Mesenchymal stem cell (in vitro differentiated cells and primary cell): ENCODE measurements around the gene DISC1.

ENCODE experiments used
- DNase-seq: peaks from one replicate; pipeline ENCODE4 v3.0.0-alpha.2; 2013
- H2AFZ ChIP-seq: one replicate; pipeline ENCODE4 v1.6.1; 2013; ENCODE audit warnings: low read depth, mild to moderate bottlenecking, control low read depth, inconsistent platforms, low read length, moderate library complexity
- H2AK5ac ChIP-seq: 2 replicates; pipeline ENCODE4 v1.6.1; 2013; ENCODE audit warnings: low read length, moderate library complexity, mild to moderate bottlenecking, inconsistent platforms; ENCODE audit not compliant: severe bottlenecking
- H2BK120ac ChIP-seq: one replicate; pipeline ENCODE4 v1.6.1; 2013; ENCODE audit warnings: low read depth, mild to moderate bottlenecking, inconsistent platforms, low read length, moderate library complexity
- H2BK12ac ChIP-seq, 2 experiments: one replicate each; pipeline ENCODE4 v1.6.1; 2013; ENCODE audit warnings: inconsistent platforms in 2 of 2, low read length in 2 of 2, mild to moderate bottlenecking in 2 of 2, moderate library complexity in 2 of 2, control low read depth in 1 of 2
- H2BK15ac ChIP-seq: one replicate; pipeline ENCODE4 v1.6.1; 2013; ENCODE audit warnings: mild to moderate bottlenecking, low read depth, inconsistent platforms; ENCODE audit not compliant: poor library complexity, severe bottlenecking
- H2BK5ac ChIP-seq: 2 replicates; pipeline ENCODE4 v1.6.1; 2013; ENCODE audit warnings: low read depth, mild to moderate bottlenecking, low read length, control low read depth, inconsistent platforms; ENCODE audit not compliant: poor library complexity, severe bottlenecking
- H3K14ac ChIP-seq, 2 experiments: one replicate each; pipeline ENCODE4 v1.6.1; 2013; ENCODE audit warnings: inconsistent platforms in 2 of 2, low read length in 2 of 2, control low read depth in 1 of 2, mild to moderate bottlenecking in 1 of 2, moderate library complexity in 1 of 2
- H3K18ac ChIP-seq, 2 experiments: one replicate each; pipeline ENCODE4 v1.6.1; 2013; ENCODE audit warnings: inconsistent platforms in 2 of 2, low read length in 2 of 2, control low read depth in 1 of 2, low read depth in 1 of 2, mild to moderate bottlenecking in 1 of 2
- H3K23ac ChIP-seq, 2 experiments: one replicate each; pipeline ENCODE4 v1.6.1; 2013; ENCODE audit warnings: inconsistent platforms in 2 of 2, low read length in 2 of 2, mild to moderate bottlenecking in 2 of 2, moderate library complexity in 2 of 2, control low read depth in 1 of 2
- H3K27ac ChIP-seq: 2 replicates; pipeline ENCODE4 v1.5.1; 2013; ENCODE audit warnings: mild to moderate bottlenecking, moderate library complexity, low read length, control low read depth, inconsistent platforms; ENCODE audit not compliant: poor library complexity, severe bottlenecking
- H3K27me3 ChIP-seq, 2 experiments: 2 replicates each; pipeline versions ENCODE4 v1.6.1 to v1.7.0; 2013; ENCODE audit warnings: low read length in 2 of 2, mild to moderate bottlenecking in 2 of 2, moderate library complexity in 2 of 2, control low read depth in 1 of 2, inconsistent platforms in 1 of 2; ENCODE audit not compliant: control insufficient read depth in 1 of 2, insufficient read depth in 1 of 2
- H3K36me3 ChIP-seq, 2 experiments: 2 replicates each; pipeline versions ENCODE4 v1.6.1 to v1.7.0; 2013; ENCODE audit warnings: low read length in 2 of 2, control low read depth in 1 of 2, inconsistent platforms in 1 of 2, low read depth in 1 of 2, mild to moderate bottlenecking in 1 of 2; ENCODE audit not compliant: insufficient read depth in 2 of 2, control insufficient read depth in 1 of 2
- H3K4ac ChIP-seq, 2 experiments: one replicate each; pipeline ENCODE4 v1.6.1; 2013; ENCODE audit warnings: inconsistent platforms in 2 of 2, low read length in 2 of 2, mild to moderate bottlenecking in 2 of 2, moderate library complexity in 2 of 2, control low read depth in 1 of 2, low read depth in 1 of 2
- H3K4me1 ChIP-seq: 2 replicates; pipeline ENCODE4 v1.6.1; 2013; ENCODE audit warnings: low read depth, low read length, control low read depth; ENCODE audit not compliant: control insufficient read depth, insufficient read depth
- H3K4me2 ChIP-seq: 2 replicates; pipeline ENCODE4 v1.6.1; 2013; ENCODE audit warnings: low read length, mild to moderate bottlenecking, inconsistent platforms; ENCODE audit not compliant: poor library complexity, severe bottlenecking
- H3K4me3 ChIP-seq, 2 experiments: 2 replicates each; pipeline versions ENCODE4 v1.5.1 to v1.7.0; 2013; ENCODE audit warnings: low read length in 2 of 2, mild to moderate bottlenecking in 2 of 2, control low read depth in 1 of 2, low read depth in 1 of 2; ENCODE audit not compliant: insufficient read depth in 1 of 2
- H3K79me1 ChIP-seq: replicated peaks from 2 replicates; pipeline ENCODE4 v1.6.1; 2013; ENCODE audit warnings: mild to moderate bottlenecking, control low read depth, low read length, inconsistent platforms; ENCODE audit not compliant: poor library complexity, severe bottlenecking
- H3K9ac ChIP-seq: 2 replicates; pipeline ENCODE4 v1.7.0; 2013; ENCODE audit warnings: mild to moderate bottlenecking, low read length, moderate library complexity
- H3K9me3 ChIP-seq: 2 replicates; pipeline ENCODE4 v1.7.0; 2013; ENCODE audit warnings: mild to moderate bottlenecking, low read length; ENCODE audit not compliant: control insufficient read depth
- H4K8ac ChIP-seq: one replicate; pipeline ENCODE4 v1.6.1; 2013; ENCODE audit warnings: inconsistent platforms, mild to moderate bottlenecking, low read length, moderate library complexity
- H4K91ac ChIP-seq: one replicate; pipeline ENCODE4 v1.6.1; 2013; ENCODE audit warnings: mild to moderate bottlenecking, low read length, inconsistent platforms
- WGBS: methylation state at CpG from one replicate; pipeline ENCODE4 v1.1.7; 2013; ENCODE audit warnings: mixed read lengths; 5-methylcytosine and 5-hydroxymethylcytosine counted together

Gene DISC1

DNA sequence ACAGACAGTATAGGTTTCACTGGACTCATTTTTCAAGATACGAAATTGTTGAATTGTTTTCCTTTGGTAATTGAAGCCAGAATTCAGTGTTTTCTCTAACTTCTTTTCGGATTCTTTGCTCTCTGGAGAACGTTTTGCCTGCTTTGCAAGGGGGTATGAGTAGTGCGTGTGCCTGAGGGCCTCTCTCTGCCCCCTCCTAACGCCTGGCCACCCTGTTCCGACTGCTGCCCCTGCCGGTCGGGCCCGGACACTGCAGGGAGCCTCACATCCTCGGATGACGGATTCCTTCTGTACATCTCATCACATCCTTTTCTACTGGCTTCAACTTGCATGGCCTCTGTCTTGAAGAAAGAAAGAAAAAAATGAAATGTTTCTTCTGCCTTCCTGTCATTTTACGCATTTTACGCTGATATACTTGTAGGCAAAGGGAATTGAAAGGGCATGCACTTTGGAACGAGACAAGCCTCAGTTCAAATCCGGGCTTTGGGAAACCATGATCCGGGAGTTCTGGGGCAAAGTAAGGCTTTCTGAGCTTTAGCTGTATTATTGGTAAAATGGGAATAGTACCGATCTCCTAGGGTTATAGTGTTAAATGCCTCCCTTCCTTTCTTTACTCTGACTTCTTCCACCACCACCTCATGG is 65.1 kb downstream of the DISC1 start:
- Histone ChIP-seq H2AFZ (no peak overlapping the region), H3K9me3 (no peaks in the 10 kb centered on the region), H4K8ac (peak overlapping the region; percentile 85), H3K79me1 (peaks cover 40% of the 10 kb centered on the region), H3K4me3 (no peak overlapping the region), H3K27ac (peak overlapping the region; percentile 59), H3K23ac (no peak overlapping the region), H2BK120ac (no peak overlapping the region), H2BK15ac (peak overlapping the region; percentile 12), H3K4ac (peak overlapping the region in 1 of 2 experiments; percentile 35), H3K9ac (no peak overlapping the region), H3K27me3 (no peaks in the 10 kb centered on the region), H3K14ac (no peak overlapping the region), H3K4me2 (no peak overlapping the region), H3K4me1 (peaks cover 11% of the 10 kb centered on the region), H2BK12ac (peak overlapping the region; percentile 81 to 91), H4K91ac (no peak overlapping the region), H2AK5ac (peak overlapping the region; percentile 54), H2BK5ac (no peak overlapping the region), H3K36me3 (peaks cover 0 to 25% of the 10 kb centered on the region in 2 experiments), H3K18ac (peak overlapping the region; percentile 2 to 35)
- DNase-seq = peak; percentile 52
- 73% methylated on average over 9 of the region's 17 CpGs for WGBS

DNA sequence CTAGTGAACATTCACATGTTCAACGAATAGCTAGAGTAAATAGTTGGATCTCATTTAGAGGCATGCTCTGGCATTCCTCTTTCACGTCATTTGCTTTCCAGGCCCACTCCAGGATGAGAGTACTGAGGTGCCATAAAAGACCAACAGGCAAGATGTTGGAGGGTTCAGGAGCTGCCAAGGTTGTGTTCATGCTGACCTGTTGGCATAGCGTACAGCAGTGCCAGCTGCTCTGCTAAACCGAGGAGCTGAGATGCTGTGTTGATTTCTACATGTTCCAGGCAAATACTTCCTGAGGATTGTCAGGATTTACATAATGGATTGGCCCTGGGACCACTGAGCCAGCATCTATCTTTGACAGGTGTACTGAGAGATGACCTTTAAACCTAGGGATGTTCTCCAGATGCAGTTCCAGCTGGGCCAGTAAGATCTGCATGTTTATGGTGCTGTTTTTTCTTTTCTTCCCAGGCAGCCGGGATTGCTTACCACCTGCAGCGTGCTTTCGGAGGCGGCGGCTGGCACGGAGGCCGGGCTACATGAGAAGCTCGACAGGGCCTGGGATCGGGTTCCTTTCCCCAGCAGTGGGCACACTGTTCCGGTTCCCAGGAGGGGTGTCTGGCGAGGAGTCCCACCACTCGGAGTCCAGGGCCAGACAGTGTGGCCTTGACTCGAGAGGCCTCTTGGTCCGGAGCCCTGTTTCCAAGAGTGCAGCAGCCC is 66.9 kb downstream of the DISC1 start:
- Histone ChIP-seq H2BK120ac (no peak overlapping the region), H2AFZ (no peak overlapping the region), H2AK5ac (no peak overlapping the region), H3K14ac (no peak overlapping the region), H3K23ac (peak overlapping the region in 1 of 2 experiments; percentile 34), H3K27ac (no peak overlapping the region), H3K4me3 (no peak overlapping the region), H3K9me3 (no peaks in the 10 kb centered on the region), H3K9ac (no peak overlapping the region), H3K4ac (no peak overlapping the region), H3K4me2 (no peak overlapping the region), H4K8ac (no peak overlapping the region), H2BK12ac (peak overlapping the region in 1 of 2 experiments; percentile 5), H3K27me3 (no peaks in the 10 kb centered on the region), H2BK15ac (no peak overlapping the region), H2BK5ac (no peak overlapping the region), H3K36me3 (peaks cover 0 to 25% of the 10 kb centered on the region in 2 experiments), H3K79me1 (peaks cover 41% of the 10 kb centered on the region), H3K4me1 (peaks cover 11% of the 10 kb centered on the region), H4K91ac (peak overlapping the region; percentile 53), H3K18ac (no peak overlapping the region)
- 94% methylated on average over 18 of the region's 18 CpGs for WGBS
- no peak for DNase-seq

DNA sequence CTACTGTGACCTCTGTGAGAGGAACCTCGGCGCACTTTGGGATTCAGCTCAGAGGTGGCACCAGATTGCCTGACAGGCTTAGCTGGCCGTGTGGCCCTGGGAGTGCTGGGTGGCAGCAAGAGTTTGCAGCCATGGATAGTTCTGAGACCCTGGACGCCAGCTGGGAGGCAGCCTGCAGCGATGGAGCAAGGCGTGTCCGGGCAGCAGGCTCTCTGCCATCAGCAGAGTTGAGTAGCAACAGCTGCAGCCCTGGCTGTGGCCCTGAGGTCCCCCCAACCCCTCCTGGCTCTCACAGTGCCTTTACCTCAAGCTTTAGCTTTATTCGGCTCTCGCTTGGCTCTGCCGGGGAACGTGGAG is 67.5 kb downstream of the DISC1 start:
- Histone ChIP-seq H2AFZ (no peak overlapping the region), H4K8ac (no peak overlapping the region), H3K4me2 (no peak overlapping the region), H2AK5ac (no peak overlapping the region), H2BK5ac (no peak overlapping the region), H3K36me3 (peaks cover 0 to 25% of the 10 kb centered on the region in 2 experiments), H2BK120ac (no peak overlapping the region), H3K23ac (peak overlapping the region in 1 of 2 experiments; percentile 34), H3K18ac (peak overlapping the region in 1 of 2 experiments; percentile 16), H3K27ac (no peak overlapping the region), H3K27me3 (no peaks in the 10 kb centered on the region), H3K4me1 (peaks cover 11% of the 10 kb centered on the region), H3K9ac (no peak overlapping the region), H3K9me3 (no peaks in the 10 kb centered on the region), H2BK15ac (no peak overlapping the region), H3K4me3 (no peak overlapping the region), H3K4ac (no peak overlapping the region), H3K79me1 (peaks cover 43% of the 10 kb centered on the region), H2BK12ac (peak overlapping the region in 1 of 2 experiments; percentile 6), H3K14ac (no peak overlapping the region), H4K91ac (peak overlapping the region; percentile 53)
- DNase-seq = no peak
- 94% methylated on average over 11 of the region's 11 CpGs for WGBS

GRCh38 chr1:231694465-231695077 is 68.0 kb downstream of the DISC1 start:
- 82% methylated on average over 18 of the region's 18 CpGs for whole genome bisulfite sequencing
- H3K4ac ChIP-seq = no peak overlapping the region
- no peak for DNase-seq
- no peak overlapping the region for H3K9ac ChIP-seq
- no peak overlapping the region for H2BK15ac ChIP-seq
- H2BK12ac ChIP-seq = peak overlapping the region in 1 of 2 experiments; percentile 6
- H3K27ac ChIP-seq = no peak overlapping the region
- no peak overlapping the region for H3K23ac ChIP-seq
- no peak overlapping the region for H4K8ac ChIP-seq
- peak overlapping the region in 1 of 2 experiments; percentile 22 for H3K18ac ChIP-seq
- H2BK5ac ChIP-seq = no peak overlapping the region
- H2BK120ac ChIP-seq = no peak overlapping the region
- H3K4me3 ChIP-seq = no peak overlapping the region
- H3K36me3 ChIP-seq = peaks cover 0 to 25% of the 10 kb centered on the region in 2 experiments
- H3K4me1 ChIP-seq = peaks cover 11% of the 10 kb centered on the region
- no peak overlapping the region for H2AK5ac ChIP-seq
- H3K79me1 ChIP-seq = peaks cover 44% of the 10 kb centered on the region
- no peak overlapping the region for H3K14ac ChIP-seq
- no peak overlapping the region for H4K91ac ChIP-seq
- no peak overlapping the region for H3K4me2 ChIP-seq
- no peaks in the 10 kb centered on the region for H3K9me3 ChIP-seq
- H2AFZ ChIP-seq = no peak overlapping the region
- H3K27me3 ChIP-seq = no peaks in the 10 kb centered on the region
